ENCODE measurements around the gene KCNC3.

- TF ChIP-seq CTCF (IDR thresholded peaks at IDR 0.05): no peak
- TF ChIP-seq POLR2A (IDR thresholded peaks at IDR 0.05): no peak
- no peak for TF ChIP-seq EP300 (IDR thresholded peaks at IDR 0.05)
These were observed 12.0 kb upstream of the KCNC3 start for GRCh38 chr19:50341091-50341564.

Data from suprapubic skin (tissue), 3 donors.